Vagina (tissue), 2 donors: ENCODE data around the gene UBQLN2. TPM values are rescaled to one million over a fixed set of nuclear protein-coding genes. Genes with fewer than 3 reads are reported as not detected.

ENCODE experiments used
- DNase-seq, 2 donors: peaks; one replicate each; pipeline ENCODE4 v3.0.0-alpha.2; 2017; ENCODE audit errors: extremely low spot score in 2 of 2
- H3K27ac ChIP-seq: fragments of 200-600 bp; sonication (generic); one replicate; pipeline ENCODE4 v1.5.1; 2019
- H3K27me3 ChIP-seq: fragments of 200-600 bp; sonication (generic); one replicate; pipeline ENCODE4 v1.5.1; 2019
- H3K36me3 ChIP-seq, 2 donors: fragments of 200-600 bp; sonication (generic); one replicate each; pipeline ENCODE4 v1.5.1; 2017 to 2019
- H3K4me1 ChIP-seq: fragments of 200-600 bp; sonication (generic); one replicate; pipeline ENCODE4 v1.5.1; 2019
- H3K4me3 ChIP-seq, 2 donors: fragments of 200-600 bp; sonication (generic); 1 replicate in 1 of 2; 2 replicates in 1 of 2; pipeline ENCODE4 v1.5.1; 2016 to 2019
- H3K9me3 ChIP-seq: fragments of 200-600 bp; sonication (generic); one replicate; pipeline ENCODE4 v1.5.1; 2019
- POLR2A ChIP-seq, 2 donors: fragments of 450-650 bp; IDR thresholded peaks; one replicate each; pipeline ENCODE4 v1.6.1; 2017; ENCODE audit warnings: antibody characterized with exemption in 2 of 2, mild to moderate bottlenecking in 2 of 2, moderate library complexity in 2 of 2
- POLR2AphosphoS5 ChIP-seq, 2 donors: sonication (generic); formaldehyde crosslinking; IDR thresholded peaks; one replicate each; pipeline ENCODE4 v1.9.0; 2017; ENCODE audit warnings: antibody characterized with exemption in 2 of 2, mild to moderate bottlenecking in 2 of 2, low read depth in 1 of 2; ENCODE audit not compliant: insufficient read depth in 1 of 2
- intact Hi-C: fragments of 100-400 bp; cut with DNase I; formaldehyde crosslinking; loops from one replicate; pipeline ENCODE4 v1.15.1; 2023
- total RNA-seq: library from RNA; depleted of rRNA; stranded (reverse); fragments of >200 nt; gene quantifications from one replicate; pipeline ENCODE4 v1.2.3, GENCODE V29; 2016
- TF ChIP-seq, protein P1 (sequence below), 3 experiments: fragments of 450-650 bp in 2 of 3; fragments of 200-600 bp in 1 of 3; sonication (generic) in 1 of 3; IDR thresholded peaks; one replicate each; pipeline ENCODE4 v1.5.1; 2017 to 2019; ENCODE audit warnings: antibody characterized with exemption in 3 of 3, mild to moderate bottlenecking in 2 of 3, moderate library complexity in 2 of 3

Gene UBQLN2
- total RNA-seq, 1 donor from 2014 or later: 26.8 TPM

DNA sequence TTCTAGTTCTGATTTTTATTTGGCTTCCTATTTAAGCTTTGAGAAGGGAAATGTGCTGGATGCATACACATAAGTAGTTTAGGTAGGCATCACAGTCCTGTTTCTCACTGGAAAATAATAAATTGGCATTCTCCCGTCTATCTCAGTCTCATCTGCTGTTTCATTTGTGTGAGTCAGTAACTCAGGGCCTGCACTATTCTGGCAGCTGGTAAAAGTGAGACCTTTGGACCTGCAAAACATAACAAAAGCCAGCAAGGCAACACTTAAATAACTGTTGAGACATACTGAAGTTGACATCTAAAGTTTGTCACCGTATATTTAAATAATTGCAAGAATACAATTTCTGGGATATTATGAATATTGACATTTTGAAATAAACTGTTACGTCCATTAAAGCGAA, 8.6 kb upstream of the UBQLN2 start:
- Histone ChIP-seq H3K27me3 (no peaks in the 10 kb centered on the region), H3K36me3 (no peaks in the 10 kb centered on the region), H3K4me1 (no peaks in the 10 kb centered on the region), H3K27ac (no peak overlapping the region), H3K9me3 (no peaks in the 10 kb centered on the region), H3K4me3 (no peak overlapping the region)
- intact Hi-C loops: no loop called here
- TF ChIP-seq, protein P1, sequence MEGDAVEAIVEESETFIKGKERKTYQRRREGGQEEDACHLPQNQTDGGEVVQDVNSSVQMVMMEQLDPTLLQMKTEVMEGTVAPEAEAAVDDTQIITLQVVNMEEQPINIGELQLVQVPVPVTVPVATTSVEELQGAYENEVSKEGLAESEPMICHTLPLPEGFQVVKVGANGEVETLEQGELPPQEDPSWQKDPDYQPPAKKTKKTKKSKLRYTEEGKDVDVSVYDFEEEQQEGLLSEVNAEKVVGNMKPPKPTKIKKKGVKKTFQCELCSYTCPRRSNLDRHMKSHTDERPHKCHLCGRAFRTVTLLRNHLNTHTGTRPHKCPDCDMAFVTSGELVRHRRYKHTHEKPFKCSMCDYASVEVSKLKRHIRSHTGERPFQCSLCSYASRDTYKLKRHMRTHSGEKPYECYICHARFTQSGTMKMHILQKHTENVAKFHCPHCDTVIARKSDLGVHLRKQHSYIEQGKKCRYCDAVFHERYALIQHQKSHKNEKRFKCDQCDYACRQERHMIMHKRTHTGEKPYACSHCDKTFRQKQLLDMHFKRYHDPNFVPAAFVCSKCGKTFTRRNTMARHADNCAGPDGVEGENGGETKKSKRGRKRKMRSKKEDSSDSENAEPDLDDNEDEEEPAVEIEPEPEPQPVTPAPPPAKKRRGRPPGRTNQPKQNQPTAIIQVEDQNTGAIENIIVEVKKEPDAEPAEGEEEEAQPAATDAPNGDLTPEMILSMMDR (IDR thresholded peaks at IDR 0.05): no peak
- TF ChIP-seq POLR2AphosphoS5 (IDR thresholded peaks at IDR 0.05; ENCODE audit: insufficient read depth in 1 of 2, low read depth in 1 of 2): no peak
- TF ChIP-seq POLR2A (IDR thresholded peaks at IDR 0.05): no peak
- no peak for DNase-seq

DNA sequence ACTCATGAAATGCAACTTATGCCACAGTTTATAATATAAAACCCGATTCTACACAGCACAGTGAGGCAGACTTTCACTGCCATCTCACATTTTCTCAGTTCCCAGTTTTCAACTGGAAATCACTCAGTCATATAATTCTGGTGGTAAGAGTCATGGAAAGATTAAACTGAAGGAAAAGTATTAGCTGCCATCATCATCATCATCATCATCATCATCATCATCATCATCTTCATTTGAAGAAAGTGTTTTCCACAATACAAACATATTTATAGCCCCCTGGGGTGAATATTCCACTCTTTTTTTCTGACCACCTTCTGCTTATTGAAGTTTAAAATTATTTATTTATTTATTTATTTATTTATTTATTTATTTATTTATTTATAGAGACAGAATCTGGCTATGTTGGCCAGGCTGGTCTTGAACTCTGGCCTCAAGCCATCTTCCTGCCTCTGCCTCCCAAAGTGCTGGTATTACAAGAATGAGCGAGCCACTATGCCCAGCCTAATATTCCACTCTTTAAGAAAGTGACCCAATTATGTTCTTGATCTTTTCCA, 6.0 kb upstream of the UBQLN2 start:
- no peaks in the 10 kb centered on the region for H3K4me1 ChIP-seq
- TF ChIP-seq, protein P1 (IDR thresholded peaks at IDR 0.05): no peak
- TF ChIP-seq POLR2A (IDR thresholded peaks at IDR 0.05) (no peak), POLR2AphosphoS5 (IDR thresholded peaks at IDR 0.05; ENCODE audit: insufficient read depth in 1 of 2, low read depth in 1 of 2) (no peak)
- no peaks in the 10 kb centered on the region for H3K27me3 ChIP-seq
- H3K27ac ChIP-seq: no peak overlapping the region
- no peaks in the 10 kb centered on the region for H3K9me3 ChIP-seq
- H3K36me3 ChIP-seq: no peaks in the 10 kb centered on the region
- intact Hi-C loops: no loop called here
- H3K4me3 ChIP-seq: no peak overlapping the region
- no peak for DNase-seq

DNA sequence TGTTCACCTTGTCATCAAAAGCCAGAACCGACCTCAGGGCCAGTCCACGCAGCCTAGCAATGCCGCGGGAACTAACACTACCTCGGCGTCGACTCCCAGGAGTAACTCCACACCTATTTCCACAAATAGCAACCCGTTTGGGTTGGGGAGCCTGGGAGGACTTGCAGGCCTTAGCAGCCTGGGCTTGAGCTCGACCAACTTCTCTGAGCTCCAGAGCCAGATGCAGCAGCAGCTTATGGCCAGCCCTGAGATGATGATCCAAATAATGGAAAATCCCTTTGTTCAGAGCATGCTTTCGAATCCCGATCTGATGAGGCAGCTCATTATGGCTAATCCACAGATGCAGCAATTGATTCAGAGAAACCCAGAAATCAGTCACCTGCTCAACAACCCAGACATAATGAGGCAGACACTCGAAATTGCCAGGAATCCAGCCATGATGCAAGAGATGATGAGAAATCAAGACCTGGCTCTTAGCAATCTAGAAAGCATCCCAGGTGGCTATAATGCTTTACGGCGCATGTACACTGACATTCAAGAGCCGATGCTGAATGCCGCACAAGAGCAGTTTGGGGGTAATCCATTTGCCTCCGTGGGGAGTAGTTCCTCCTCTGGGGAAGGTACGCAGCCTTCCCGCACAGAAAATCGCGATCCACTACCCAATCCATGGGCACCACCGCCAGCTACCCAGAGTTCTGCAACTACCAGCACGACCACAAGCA, 898 bp downstream of the UBQLN2 start:
- H3K27ac ChIP-seq: peak overlapping the region; percentile 92
- peaks cover 13% of the 10 kb centered on the region for H3K4me1 ChIP-seq
- intact Hi-C loops: no loop called here
- no peaks in the 10 kb centered on the region for H3K27me3 ChIP-seq
- no peaks in the 10 kb centered on the region for H3K9me3 ChIP-seq
- TF ChIP-seq, protein P1 (IDR thresholded peaks at IDR 0.05): no peak
- TF ChIP-seq POLR2AphosphoS5 (IDR thresholded peaks at IDR 0.05; ENCODE audit: insufficient read depth in 1 of 2, low read depth in 1 of 2): no peak
- DNase-seq: no peak
- H3K36me3 ChIP-seq: no peaks in the 10 kb centered on the region
- H3K4me3 ChIP-seq: peak overlapping the region; percentile 50 to 65

DNA sequence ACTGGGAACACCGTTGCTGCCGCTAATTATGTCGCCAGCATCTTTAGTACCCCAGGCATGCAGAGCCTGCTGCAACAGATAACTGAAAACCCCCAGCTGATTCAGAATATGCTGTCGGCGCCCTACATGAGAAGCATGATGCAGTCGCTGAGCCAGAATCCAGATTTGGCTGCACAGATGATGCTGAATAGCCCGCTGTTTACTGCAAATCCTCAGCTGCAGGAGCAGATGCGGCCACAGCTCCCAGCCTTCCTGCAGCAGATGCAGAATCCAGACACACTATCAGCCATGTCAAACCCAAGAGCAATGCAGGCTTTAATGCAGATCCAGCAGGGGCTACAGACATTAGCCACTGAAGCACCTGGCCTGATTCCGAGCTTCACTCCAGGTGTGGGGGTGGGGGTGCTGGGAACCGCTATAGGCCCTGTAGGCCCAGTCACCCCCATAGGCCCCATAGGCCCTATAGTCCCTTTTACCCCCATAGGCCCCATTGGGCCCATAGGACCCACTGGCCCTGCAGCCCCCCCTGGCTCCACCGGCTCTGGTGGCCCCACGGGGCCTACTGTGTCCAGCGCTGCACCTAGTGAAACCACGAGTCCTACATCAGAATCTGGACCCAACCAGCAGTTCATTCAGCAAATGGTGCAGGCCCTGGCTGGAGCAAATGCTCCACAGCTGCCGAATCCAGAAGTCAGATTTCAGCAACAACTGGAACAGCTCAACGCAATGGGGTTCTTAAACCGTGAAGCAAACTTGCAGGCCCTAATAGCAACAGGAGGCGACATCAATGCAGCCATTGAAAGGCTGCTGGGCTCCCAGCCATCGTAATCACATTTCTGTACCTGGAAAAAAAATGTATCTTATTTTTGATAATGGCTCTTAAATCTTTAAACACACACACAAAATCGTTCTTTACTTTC, 1.8 kb downstream of the UBQLN2 start:
- Histone ChIP-seq H3K4me1 (peaks cover 13% of the 10 kb centered on the region), H3K9me3 (no peaks in the 10 kb centered on the region), H3K36me3 (no peaks in the 10 kb centered on the region), H3K27ac (peak overlapping the region; percentile 92), H3K27me3 (no peaks in the 10 kb centered on the region), H3K4me3 (peak overlapping the region; percentile 50 to 65)
- DNase-seq: no peak
- intact Hi-C loops: no loop called here
- TF ChIP-seq, protein P1 (IDR thresholded peaks at IDR 0.05): no peak
- no peak for TF ChIP-seq POLR2AphosphoS5 (IDR thresholded peaks at IDR 0.05; ENCODE audit: insufficient read depth in 1 of 2, low read depth in 1 of 2)
- TF ChIP-seq POLR2A (IDR thresholded peaks at IDR 0.05): no peak
